TTC549 (cell line): ENCODE data around the gene ZIC1.

Source experiments
- FAIRE-seq: peaks from 2 replicates; lab custom pipeline; 2012; peaks lifted over from hg19 to GRCh38; lab: Jason Lieb, UNC

The ZIC1 gene

GRCh38 chr3:147410116-147410525 is 956 bp downstream of the ZIC1 start:
- no peak for FAIRE-seq

GRCh38 chr3:147410526-147411237 is 1.5 kb downstream of the ZIC1 start:
- no peak for FAIRE-seq

GRCh38 chr3:147411238-147411814 is 2.2 kb downstream of the ZIC1 start:
- FAIRE-seq: no peak

GRCh38 chr3:147411815-147412241 is 2.7 kb downstream of the ZIC1 start:
- FAIRE-seq: no peak

- FAIRE-seq: no peak
Measured at GRCh38 chr3:147412261-147412916, 3.2 kb downstream of the ZIC1 start.

GRCh38 chr3:147412917-147413685 is 3.9 kb downstream of the ZIC1 start:
- no peak for FAIRE-seq

- no peak for FAIRE-seq
Measured at GRCh38 chr3:147413686-147414389, 4.7 kb downstream of the ZIC1 start.

- no peak for FAIRE-seq
Measured at GRCh38 chr3:147414390-147415138, 5.4 kb downstream of the ZIC1 start.

- FAIRE-seq: no peak
Measured at GRCh38 chr3:147415286-147415685, 6.1 kb downstream of the ZIC1 start.

GRCh38 chr3:147415874-147416273 is 6.7 kb downstream of the ZIC1 start:
- FAIRE-seq: no peak

GRCh38 chr3:147416931-147417330 is 7.8 kb downstream of the ZIC1 start:
- no peak for FAIRE-seq

GRCh38 chr3:147417551-147418295 is 8.6 kb downstream of the ZIC1 start:
- no peak for FAIRE-seq

GRCh38 chr3:147418371-147418781 is 9.2 kb downstream of the ZIC1 start:
- FAIRE-seq: no peak

GRCh38 chr3:147418808-147419701 is 9.9 kb downstream of the ZIC1 start:
- FAIRE-seq: no peak

- no peak for FAIRE-seq
Measured at GRCh38 chr3:147419781-147420224, 10.6 kb downstream of the ZIC1 start.

GRCh38 chr3:147420353-147421183 is 11.4 kb downstream of the ZIC1 start:
- no peak for FAIRE-seq

- no peak for FAIRE-seq
Measured at GRCh38 chr3:147421184-147421912, 12.2 kb downstream of the ZIC1 start.

- no peak for FAIRE-seq
Measured at GRCh38 chr3:147422196-147422595, 13.0 kb downstream of the ZIC1 start.
